ENCODE measurements around the gene ABCB9. TPM values are rescaled to one million over a fixed set of nuclear protein-coding genes. Genes with fewer than 3 reads are reported as not detected.

The ABCB9 gene
- total RNA-seq, 4 donors from 2014 or later, result 0.40 to 15.3 (median 9.2) TPM

- Histone ChIP-seq H3K27me3 (no peaks in the 10 kb centered on the region), H3K36me3 (no peaks in the 10 kb centered on the region), H3K4me3 (no peak overlapping the region), H3K4me1 (no peaks in the 10 kb centered on the region), H3K9me3 (no peaks in the 10 kb centered on the region), H3K27ac (no peak overlapping the region)
- WGBS, 2 donors (ENCODE audit: low coverage in 1 of 2), result 90 to 100% methylated on average over 2 to 4 of the region's 4 CpGs
- TF ChIP-seq CTCF (IDR thresholded peaks at IDR 0.05), result no peak
- no peak for TF ChIP-seq POLR2AphosphoS5 (IDR thresholded peaks at IDR 0.05)
- TF ChIP-seq POLR2A (IDR thresholded peaks at IDR 0.05), result no peak
- TF ChIP-seq EP300 (IDR thresholded peaks at IDR 0.05; ENCODE audit: low read depth), result no peak
- in situ Hi-C loops (cut with MboI; ENCODE audit: low pct_ligation_motif_present in 1 of 4, low pct_unique_long_range_greater_than_20kb in 1 of 4, low sequenced_read_pairs in 3 of 4), result no loop called here
- DNase-seq, result no peak
- intact Hi-C loops (cut with DNase I; ENCODE audit: low total_unique reads), result no loop called here
These were observed 44.4 kb upstream of the ABCB9 start for GRCh38 chr12:123010681-123011080.

- Histone ChIP-seq H3K4me1 (no peaks in the 10 kb centered on the region), H3K27me3 (no peaks in the 10 kb centered on the region), H3K27ac (no peak overlapping the region), H3K4me3 (no peak overlapping the region), H3K36me3 (no peaks in the 10 kb centered on the region), H3K9me3 (no peaks in the 10 kb centered on the region)
- TF ChIP-seq CTCF (IDR thresholded peaks at IDR 0.05) (no peak), EP300 (IDR thresholded peaks at IDR 0.05; ENCODE audit: low read depth) (no peak), POLR2A (IDR thresholded peaks at IDR 0.05) (no peak), POLR2AphosphoS5 (IDR thresholded peaks at IDR 0.05) (no peak)
- 72% methylated on average over 1 of the region's 1 CpG; no CpG with 5 or more reads in 1 of the 2 donors for WGBS, 2 donors (ENCODE audit: low coverage in 1 of 2)
- DNase-seq, result no peak
- in situ Hi-C loops (cut with MboI; ENCODE audit: low pct_ligation_motif_present in 1 of 4, low pct_unique_long_range_greater_than_20kb in 1 of 4, low sequenced_read_pairs in 3 of 4), result no loop called here
- intact Hi-C loops (cut with DNase I; ENCODE audit: low total_unique reads), result no loop called here
These were observed 43.8 kb upstream of the ABCB9 start for GRCh38 chr12:123010110-123010509.

GRCh38 chr12:123006977-123007376 lies 40.7 kb upstream of the ABCB9 start:
- DNase-seq, result no peak
- Histone ChIP-seq H3K4me1 (no peaks in the 10 kb centered on the region), H3K27me3 (no peaks in the 10 kb centered on the region), H3K27ac (no peak overlapping the region), H3K9me3 (no peaks in the 10 kb centered on the region), H3K36me3 (no peaks in the 10 kb centered on the region), H3K4me3 (no peak overlapping the region)
- TF ChIP-seq POLR2AphosphoS5 (IDR thresholded peaks at IDR 0.05), result no peak
- TF ChIP-seq CTCF (IDR thresholded peaks at IDR 0.05), result no peak
- TF ChIP-seq POLR2A (IDR thresholded peaks at IDR 0.05), result no peak
- TF ChIP-seq EP300 (IDR thresholded peaks at IDR 0.05; ENCODE audit: low read depth), result no peak
- intact Hi-C loops (cut with DNase I; ENCODE audit: low total_unique reads), result no loop called here
- 78 to 85% methylated on average over 12 of the region's 12 CpGs for WGBS, 2 donors (ENCODE audit: low coverage in 1 of 2)
- in situ Hi-C loops (cut with MboI; ENCODE audit: low pct_ligation_motif_present in 1 of 4, low pct_unique_long_range_greater_than_20kb in 1 of 4, low sequenced_read_pairs in 3 of 4), result no loop called here

- TF ChIP-seq EP300 (IDR thresholded peaks at IDR 0.05; ENCODE audit: low read depth) (no peak), POLR2A (IDR thresholded peaks at IDR 0.05) (no peak), CTCF (IDR thresholded peaks at IDR 0.05) (no peak), POLR2AphosphoS5 (IDR thresholded peaks at IDR 0.05) (no peak)
- in situ Hi-C loops (cut with MboI; ENCODE audit: low pct_ligation_motif_present in 1 of 4, low pct_unique_long_range_greater_than_20kb in 1 of 4, low sequenced_read_pairs in 3 of 4), result no loop called here
- 80 to 93% methylated on average over 1 to 22 of the region's 22 CpGs for WGBS, 2 donors (ENCODE audit: low coverage in 1 of 2)
- no peak overlapping the region for H3K4me3 ChIP-seq
- H3K36me3 ChIP-seq, result peaks cover 0 to 8% (median 0%) of the 10 kb centered on the region in 4 donors
- no peak overlapping the region for H3K27ac ChIP-seq
- no peaks in the 10 kb centered on the region for H3K27me3 ChIP-seq
- intact Hi-C loops (cut with DNase I; ENCODE audit: low total_unique reads), result no loop called here
- no peaks in the 10 kb centered on the region for H3K4me1 ChIP-seq
- H3K9me3 ChIP-seq, result no peaks in the 10 kb centered on the region
- DNase-seq, result no peak
These were observed 38.9 kb upstream of the ABCB9 start for GRCh38 chr12:123005081-123005626.
